Measurements from ENCODE around the gene ZNF469. TPM values are rescaled to one million over a fixed set of nuclear protein-coding genes. Genes with fewer than 3 reads are reported as not detected.

ZNF469 gene, protein sequence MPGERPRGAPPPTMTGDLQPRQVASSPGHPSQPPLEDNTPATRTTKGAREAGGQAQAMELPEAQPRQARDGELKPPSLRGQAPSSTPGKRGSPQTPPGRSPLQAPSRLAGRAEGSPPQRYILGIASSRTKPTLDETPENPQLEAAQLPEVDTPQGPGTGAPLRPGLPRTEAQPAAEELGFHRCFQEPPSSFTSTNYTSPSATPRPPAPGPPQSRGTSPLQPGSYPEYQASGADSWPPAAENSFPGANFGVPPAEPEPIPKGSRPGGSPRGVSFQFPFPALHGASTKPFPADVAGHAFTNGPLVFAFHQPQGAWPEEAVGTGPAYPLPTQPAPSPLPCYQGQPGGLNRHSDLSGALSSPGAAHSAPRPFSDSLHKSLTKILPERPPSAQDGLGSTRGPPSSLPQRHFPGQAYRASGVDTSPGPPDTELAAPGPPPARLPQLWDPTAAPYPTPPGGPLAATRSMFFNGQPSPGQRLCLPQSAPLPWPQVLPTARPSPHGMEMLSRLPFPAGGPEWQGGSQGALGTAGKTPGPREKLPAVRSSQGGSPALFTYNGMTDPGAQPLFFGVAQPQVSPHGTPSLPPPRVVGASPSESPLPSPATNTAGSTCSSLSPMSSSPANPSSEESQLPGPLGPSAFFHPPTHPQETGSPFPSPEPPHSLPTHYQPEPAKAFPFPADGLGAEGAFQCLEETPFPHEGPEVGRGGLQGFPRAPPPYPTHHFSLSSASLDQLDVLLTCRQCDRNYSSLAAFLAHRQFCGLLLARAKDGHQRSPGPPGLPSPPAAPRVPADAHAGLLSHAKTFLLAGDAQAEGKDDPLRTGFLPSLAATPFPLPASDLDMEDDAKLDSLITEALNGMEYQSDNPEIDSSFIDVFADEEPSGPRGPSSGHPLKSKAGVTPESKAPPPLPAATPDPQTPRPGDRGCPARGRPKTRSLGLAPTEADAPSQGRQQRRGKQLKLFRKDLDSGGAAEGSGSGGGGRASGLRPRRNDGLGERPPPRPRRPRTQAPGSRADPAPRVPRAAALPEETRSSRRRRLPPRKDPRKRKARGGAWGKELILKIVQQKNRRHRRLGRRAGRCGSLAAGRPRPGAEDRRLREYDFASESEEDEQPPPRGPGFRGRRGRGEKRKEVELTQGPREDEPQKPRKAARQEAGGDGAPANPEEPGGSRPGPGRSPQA (N-terminal part only)
- 0.35 and 0.80 TPM in 2 replicates for total RNA-seq

DNA sequence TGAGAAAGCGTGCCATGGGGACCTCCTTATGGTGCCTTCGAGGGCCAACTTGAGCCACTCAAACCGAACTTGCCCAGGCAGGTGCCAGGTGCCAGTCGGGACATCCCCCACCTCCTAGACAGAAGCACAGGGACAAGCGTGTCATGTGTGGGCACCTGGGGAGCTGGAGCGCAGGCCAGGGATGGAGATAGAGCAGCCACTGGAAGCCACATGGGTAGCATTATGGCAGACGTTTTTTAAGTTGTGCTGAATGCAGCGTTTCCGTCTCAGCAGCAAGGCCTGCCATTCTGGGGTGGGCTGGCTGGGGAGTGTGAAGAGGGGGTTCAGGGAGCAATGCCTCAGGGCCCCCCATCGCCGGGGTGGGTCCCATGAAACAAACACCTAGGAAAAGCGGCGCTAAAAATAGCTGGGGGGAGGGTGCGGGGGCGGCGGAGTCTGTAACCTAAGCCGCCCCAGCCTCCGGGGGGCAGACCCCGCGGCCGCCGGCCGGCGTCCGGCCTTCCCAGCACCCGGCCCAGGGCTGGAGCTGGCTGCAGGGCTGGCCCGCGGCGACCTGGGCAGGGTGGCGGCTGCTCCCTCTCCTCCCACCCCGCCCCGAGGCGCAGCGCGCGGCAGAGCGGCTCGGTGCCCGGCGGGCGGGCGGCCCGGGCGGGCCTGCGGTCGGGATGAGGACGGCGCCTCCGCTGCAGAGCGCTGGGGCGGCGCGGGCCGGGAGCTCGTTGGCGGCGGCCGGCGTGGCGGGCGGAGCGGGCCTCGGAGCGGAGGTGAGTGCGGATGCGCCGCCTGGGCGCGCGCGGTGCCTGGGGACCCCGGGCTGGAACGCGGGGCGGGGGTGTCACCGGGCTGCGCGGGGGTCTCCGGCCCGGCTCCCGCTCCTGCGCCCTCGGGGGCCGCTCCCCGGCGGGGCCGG, at the start of gene ZNF469:
Gene ZNF469, plus strand, starts transcription at position 469 of the 910 bp plus-strand sequence. CDS start 44,512 bp downstream, outside the sequence.
- no peak for DNase-seq (ENCODE audit: low read depth)

DNA sequence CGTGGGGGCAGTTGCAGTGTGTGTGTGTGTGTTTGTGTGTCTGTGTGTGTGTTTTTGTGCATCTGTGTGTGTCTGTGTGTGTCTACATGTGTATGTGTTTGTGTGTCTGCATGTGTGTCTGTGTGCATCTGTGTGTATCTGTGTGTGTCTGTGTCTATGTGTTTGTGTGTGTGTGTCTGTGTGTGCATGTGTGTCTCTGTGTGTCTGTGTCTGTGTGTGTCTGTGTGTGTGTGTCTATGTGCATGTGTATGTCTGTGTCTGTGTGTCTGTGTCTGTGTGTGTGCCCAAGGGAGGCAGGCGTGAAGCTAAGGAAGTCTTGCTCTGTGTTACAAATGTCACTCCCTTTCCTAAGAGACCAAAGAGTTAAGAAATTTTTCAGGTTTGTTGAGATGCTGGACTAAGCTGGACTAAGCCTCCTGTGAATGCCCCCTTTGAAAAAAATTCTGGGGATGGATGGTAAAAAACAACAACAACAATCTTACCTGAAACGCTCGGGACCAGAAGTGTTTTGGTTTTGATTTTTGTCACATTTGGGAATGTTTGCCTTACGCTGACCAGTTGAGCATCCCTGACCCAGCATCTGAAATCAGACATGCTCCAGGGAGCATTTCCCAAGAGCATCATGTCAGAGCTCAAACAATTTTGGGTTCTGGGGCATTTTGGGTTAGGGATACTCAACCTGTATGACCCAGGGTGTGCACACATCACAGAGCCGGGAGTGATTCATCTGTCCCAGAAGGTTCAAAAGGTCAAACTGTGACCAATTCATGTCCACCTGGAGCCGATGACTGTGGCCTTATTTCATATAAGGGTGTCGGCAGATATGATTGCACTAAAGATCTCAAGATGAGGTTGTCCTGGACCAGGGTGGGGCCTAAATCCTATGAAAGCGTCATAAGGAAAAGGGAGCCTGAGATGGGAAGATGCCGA, 48.6 kb upstream of the ZNF469 start:
- DNase-seq (ENCODE audit: low read depth) = no peak

- DNase-seq (ENCODE audit: low read depth) = no peak
These were observed 47.7 kb upstream of the ZNF469 start for GRCh38 chr16:88334778-88335720.

GRCh38 chr16:88337021-88337420, 45.7 kb upstream of the ZNF469 start:
- DNase-seq (ENCODE audit: low read depth) = no peak

DNA sequence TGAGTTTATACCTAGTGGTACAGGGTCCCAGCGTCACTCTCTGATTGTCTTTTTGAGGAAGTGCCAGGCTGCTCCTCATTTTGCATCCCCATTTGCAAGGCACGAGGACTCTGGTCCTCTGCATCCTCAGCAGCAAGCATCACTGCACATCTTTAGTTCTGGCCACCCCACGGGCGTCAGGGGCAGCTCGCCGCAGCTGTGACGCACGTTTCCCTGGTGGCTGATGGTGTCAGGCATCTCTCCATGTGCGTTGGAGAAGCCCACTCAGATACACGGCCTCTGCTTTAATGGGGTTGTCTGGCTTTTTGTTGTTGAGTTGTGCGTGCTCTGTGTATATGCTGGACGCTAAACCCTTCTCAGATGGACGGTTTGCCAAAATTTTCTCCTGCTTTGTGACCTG, 45.2 kb upstream of the ZNF469 start:
- DNase-seq (ENCODE audit: low read depth) = no peak

DNA sequence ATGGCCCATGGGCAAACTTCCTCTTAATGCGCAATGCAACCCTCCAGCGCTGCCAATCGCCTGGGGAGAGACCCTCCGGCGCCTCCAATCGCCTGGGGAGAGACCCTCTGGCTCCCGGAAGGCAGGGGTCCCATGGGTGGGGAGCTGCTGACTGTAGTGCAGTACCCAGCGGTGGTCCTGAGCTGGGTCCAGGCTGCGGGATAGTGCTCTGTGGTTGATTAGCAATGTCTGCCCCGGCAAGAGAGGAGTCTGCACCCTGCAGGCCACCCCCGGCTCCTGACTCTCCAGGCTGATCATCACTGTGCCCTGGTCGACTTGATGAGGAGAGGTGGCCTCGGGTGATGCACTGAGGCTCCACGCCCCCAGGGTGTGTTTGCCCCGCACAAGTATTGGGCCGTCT, 44.6 kb upstream of the ZNF469 start:
- no peak for DNase-seq (ENCODE audit: low read depth)

GRCh38 chr16:88338896-88339295, 43.9 kb upstream of the ZNF469 start:
- DNase-seq (ENCODE audit: low read depth) = no peak

DNA sequence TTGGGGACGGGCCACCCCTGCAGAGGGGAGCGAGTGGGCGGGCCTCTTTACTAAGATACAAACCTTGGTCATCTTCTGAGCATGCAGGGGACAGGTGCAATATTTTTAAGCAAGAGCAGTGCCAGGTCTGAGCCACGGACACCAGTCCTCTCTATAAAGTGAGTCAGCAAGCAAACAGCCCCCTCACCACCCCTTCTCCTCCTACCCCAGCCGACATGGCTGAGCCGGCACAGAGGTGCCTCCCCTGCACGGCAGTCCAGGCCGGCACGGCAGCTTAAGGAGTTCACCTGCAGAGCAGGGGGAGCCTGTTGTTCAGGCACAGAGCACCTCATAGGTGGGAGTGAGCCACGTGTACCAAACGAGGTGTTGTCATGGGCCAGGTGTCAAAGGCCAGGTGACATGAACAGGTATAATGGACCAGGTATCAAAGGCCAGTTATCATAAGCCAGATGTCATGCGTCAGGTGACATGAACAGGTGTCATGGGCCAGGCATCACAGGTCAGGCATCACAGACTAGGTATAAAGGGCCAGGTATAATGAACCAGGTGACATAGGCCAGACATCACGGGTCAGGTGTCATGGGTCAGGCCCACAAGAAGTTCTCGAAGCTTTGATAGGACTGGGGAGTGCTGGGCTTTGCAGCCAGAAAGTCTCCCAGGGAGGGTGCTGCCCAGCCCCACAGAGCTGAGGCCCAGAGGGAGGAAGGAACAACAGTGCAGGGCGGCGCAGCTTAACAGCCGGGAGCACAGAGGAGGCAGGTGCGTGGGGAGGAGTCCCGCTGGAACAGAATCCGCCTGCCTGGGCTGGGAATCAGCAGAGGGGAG, 42.6 kb upstream of the ZNF469 start:
- no peak for DNase-seq (ENCODE audit: low read depth)

DNA sequence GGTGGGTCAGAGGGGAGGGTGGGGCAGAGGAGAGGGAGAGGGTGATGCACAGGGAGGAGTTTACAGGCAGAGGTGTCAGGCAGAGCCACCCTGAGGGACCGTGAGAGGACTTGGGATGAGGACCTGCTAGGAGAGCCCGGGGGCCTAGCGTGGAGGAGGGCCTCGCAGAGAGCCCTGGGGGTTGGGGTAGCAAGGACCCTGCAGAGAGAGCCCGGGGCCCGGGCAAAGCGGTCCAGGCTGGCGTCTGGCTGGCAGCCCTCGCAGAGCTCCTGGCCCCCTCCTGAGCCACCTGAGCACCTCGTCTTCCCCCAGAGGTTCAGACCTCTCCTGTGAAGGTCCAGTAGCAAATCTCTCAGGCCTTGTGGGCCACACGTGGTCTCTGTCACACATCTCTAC, 42.0 kb upstream of the ZNF469 start:
- DNase-seq (ENCODE audit: low read depth) = no peak

DNA sequence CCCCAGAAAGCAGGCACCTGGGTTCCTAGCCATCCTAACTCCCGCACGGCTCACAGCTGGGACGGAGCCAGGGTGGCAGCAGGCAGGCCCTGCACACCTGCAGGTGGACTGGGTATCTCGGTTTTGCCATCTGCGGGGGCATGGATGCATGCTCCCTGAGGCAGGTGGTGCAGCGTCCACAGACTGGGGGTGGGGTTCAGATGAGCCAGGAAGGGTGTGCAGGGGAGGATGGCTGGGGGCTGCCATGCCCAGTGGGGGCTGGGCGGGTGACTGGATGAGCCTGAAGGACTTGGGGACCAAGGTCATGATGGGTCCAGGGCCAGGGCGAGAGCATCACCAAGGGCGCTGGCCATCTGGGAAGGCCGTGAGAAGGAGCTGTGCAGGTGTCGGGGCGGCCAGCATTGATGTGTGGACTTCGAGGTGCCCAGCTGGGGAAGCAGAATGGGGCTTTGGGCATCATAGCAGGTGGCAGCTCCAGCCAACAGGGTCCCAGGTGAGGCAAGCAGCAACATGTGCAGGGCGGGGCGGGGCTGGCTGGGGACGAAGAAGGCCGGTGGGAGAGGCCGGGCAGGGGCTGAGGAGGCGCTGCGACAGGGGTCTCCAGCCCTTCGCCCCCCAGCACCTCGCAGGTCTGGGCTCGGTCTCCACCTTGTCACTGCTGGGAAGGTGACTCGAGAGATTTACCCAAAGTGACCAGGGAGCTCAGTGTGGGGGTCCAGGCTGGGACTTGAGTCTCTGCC, 41.0 kb upstream of the ZNF469 start:
- DNase-seq (ENCODE audit: low read depth) = no peak

DNA sequence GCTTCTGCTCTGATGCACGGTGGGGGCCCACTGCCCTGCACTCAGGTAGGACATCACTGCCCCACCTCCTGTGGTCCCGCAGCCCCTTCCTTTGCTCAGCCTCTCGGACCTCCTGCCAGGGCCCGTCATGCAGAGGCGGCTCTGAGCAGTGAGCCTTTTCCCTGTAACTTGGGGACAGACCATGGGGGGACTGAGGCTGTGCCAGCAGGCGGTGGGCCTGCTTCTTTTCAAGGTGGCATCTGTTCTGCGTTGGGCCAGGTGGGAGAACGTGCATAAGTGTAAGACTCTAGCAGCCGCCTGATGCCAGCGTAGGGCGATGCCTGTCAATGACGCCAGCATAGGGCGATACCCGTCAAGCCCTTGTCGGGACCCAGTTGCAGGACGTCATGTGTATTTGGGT, 40.3 kb upstream of the ZNF469 start:
- no peak for DNase-seq (ENCODE audit: low read depth)

- DNase-seq (ENCODE audit: low read depth) = no peak
These were observed 39.4 kb upstream of the ZNF469 start for GRCh38 chr16:88343271-88343791.

- no peak for DNase-seq (ENCODE audit: low read depth)
These were observed 38.2 kb upstream of the ZNF469 start for GRCh38 chr16:88344411-88345030.

DNA sequence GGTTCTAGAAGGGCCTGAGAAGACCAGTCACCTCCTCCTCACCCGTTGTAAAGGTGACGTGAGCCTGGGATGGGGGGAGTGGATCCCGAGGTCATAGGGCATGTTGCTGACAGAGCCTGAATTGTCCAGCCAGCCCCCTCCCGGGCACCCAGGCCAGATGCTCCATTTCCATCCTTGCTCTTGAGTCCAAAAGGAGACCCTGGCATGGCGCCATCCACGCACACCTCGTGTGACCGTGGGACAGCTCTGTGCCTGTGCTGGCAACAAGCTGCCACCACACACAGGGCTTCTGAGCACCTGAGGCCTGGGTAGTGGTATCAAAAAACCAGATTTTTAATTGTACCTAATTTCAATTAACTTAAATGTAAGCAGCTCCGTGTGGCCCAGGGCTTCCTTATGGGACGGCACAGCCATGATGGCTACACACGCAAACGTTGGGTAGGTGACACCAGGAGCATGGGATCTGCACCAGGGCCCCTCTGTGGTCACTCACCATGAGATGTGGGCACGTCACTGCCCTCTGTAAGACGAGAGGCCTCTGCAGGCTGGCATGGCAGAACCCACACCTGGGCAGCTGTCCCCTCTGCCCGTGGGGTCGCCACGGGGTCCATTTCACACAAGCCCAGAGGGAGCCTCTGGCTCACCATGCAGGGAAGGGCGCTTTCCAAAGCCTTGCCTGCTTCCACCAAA, 37.6 kb upstream of the ZNF469 start:
- DNase-seq (ENCODE audit: low read depth) = no peak

GRCh38 chr16:88345721-88346560, 36.8 kb upstream of the ZNF469 start:
- no peak for DNase-seq (ENCODE audit: low read depth)

Data from renal cortical epithelial cell (primary cell).